ENCODE measurements around the gene CLIP2. TPM values are rescaled to one million over a fixed set of nuclear protein-coding genes. Genes with fewer than 3 reads are reported as not detected.

Gene CLIP2
- total RNA-seq, 1 experiment from 2014 or later = 21.6 TPM

- no peak overlapping the region for H2BK12ac ChIP-seq (ENCODE audit: insufficient read length, low read depth, low read length)
- no peaks in the 10 kb centered on the region for H4K20me1 ChIP-seq (ENCODE audit: control insufficient read depth, insufficient read depth, insufficient read length)
- no peak for DNase-seq
- H3K4me1 Mint-ChIP-seq = peaks cover 41 to 49% of the 10 kb centered on the region in 2 experiments
- H3K18ac ChIP-seq (ENCODE audit: insufficient read length, low read depth, low read length) = no peak overlapping the region
- no peak for TF ChIP-seq CTCF (conservative IDR thresholded peaks at IDR 0.05)
- no peak overlapping the region for H4K5ac ChIP-seq (ENCODE audit: insufficient read length, low read depth, low read length)
- H3K36me3 Mint-ChIP-seq (ENCODE audit: insufficient read depth in 1 of 3, low read depth in 3 of 3) = peaks cover 0 to 2% (median 0%) of the 10 kb centered on the region in 3 experiments; a peak in 2 of 7 replicates
- no peak overlapping the region for H2BK15ac ChIP-seq (ENCODE audit: low read depth, low read length)
- no peak overlapping the region for H4K91ac ChIP-seq (ENCODE audit: insufficient read length, low read depth, low read length)
- H3K4ac ChIP-seq (ENCODE audit: low read depth, low read length) = no peak overlapping the region
- no peak overlapping the region for H3T11ph ChIP-seq (ENCODE audit: low read length)
- no peak overlapping the region for H2BK5ac ChIP-seq (ENCODE audit: insufficient read length, low read length)
- H3K56ac ChIP-seq (ENCODE audit: insufficient read length, low read depth, low read length) = no peak overlapping the region
- H2AFZ ChIP-seq (ENCODE audit: low read length) = no peak overlapping the region
- peaks cover 36% of the 10 kb centered on the region for H3K27me3 Mint-ChIP-seq (ENCODE audit: low read depth)
- H2BK20ac ChIP-seq (ENCODE audit: low read depth, low read length, poor library complexity, severe bottlenecking) = no peak overlapping the region
- WGBS (ENCODE audit: extremely low coverage, insufficient read length, low lambda C conversion rate) = no CpG with 5 or more reads among the region's 60 CpGs
- H2AK5ac ChIP-seq (ENCODE audit: insufficient read length, low read length) = no peak overlapping the region
- H3K9me3 Mint-ChIP-seq = no peaks in the 10 kb centered on the region
- H3K14ac ChIP-seq (ENCODE audit: insufficient read depth, low read length) = no peak overlapping the region; the same call in none of the 2 replicates
- H3K79me2 ChIP-seq (ENCODE audit: insufficient read depth, low read length) = peaks cover 20% of the 10 kb centered on the region; the same call in 1 of the 2 replicates
- H3K27me3 ChIP-seq (ENCODE audit: insufficient read depth, low read length) = no peaks in the 10 kb centered on the region
- H3K9ac ChIP-seq (ENCODE audit: extremely low read depth, insufficient read length, low read length) = peak overlapping the region; percentile 46
- H3K23ac ChIP-seq (ENCODE audit: insufficient read length, low read depth, low read length) = no peak overlapping the region
- H4K8ac ChIP-seq (replicated peaks; ENCODE audit: insufficient read length, low read depth, low read length) = no peak overlapping the region
- no peak overlapping the region for H3K27ac Mint-ChIP-seq
- peaks cover 4% of the 10 kb centered on the region for H3K79me1 ChIP-seq (ENCODE audit: insufficient read depth, low read depth, low read length, poor library complexity, severe bottlenecking)
- peaks cover 7% of the 10 kb centered on the region; the same call in 1 of the 2 replicates for H3K4me1 ChIP-seq (ENCODE audit: insufficient read depth, low read length)
- no peak overlapping the region for H2BK120ac ChIP-seq (ENCODE audit: low read depth, low read length, poor library complexity, severe bottlenecking)
- no peak overlapping the region for H3K27ac ChIP-seq (ENCODE audit: insufficient read length, low read depth, low read length)
- H3K23me2 ChIP-seq (ENCODE audit: insufficient read length, low read depth, low read length, poor library complexity, severe bottlenecking) = peaks cover 12% of the 10 kb centered on the region
- H3K4me3 Mint-ChIP-seq = peak overlapping the region; percentile 67 to 76
- H3K9me3 ChIP-seq (ENCODE audit: control insufficient read depth, low read depth, low read length) = no peaks in the 10 kb centered on the region
- peak overlapping the region; percentile 74 for H3K4me2 ChIP-seq (ENCODE audit: insufficient read depth, insufficient read length, low read length)
These were observed 699 bp downstream of the CLIP2 start for GRCh38 chr7:74289659-74290552.

Measured in H9 (cell line).